Fibroblast of gingiva (primary cell): ENCODE data around the gene ACSM2B.
"Not testable (repeated sequence)": the region's sequence is repeated elsewhere in the genome, so short reads cannot be mapped to it uniquely, and the experiment has no call there.

Source experiments
- DNase-seq: peaks from one replicate; pipeline ENCODE4 v3.0.0-alpha.2; 2011; ENCODE audit warnings: low read depth

ACSM2B gene

DNA sequence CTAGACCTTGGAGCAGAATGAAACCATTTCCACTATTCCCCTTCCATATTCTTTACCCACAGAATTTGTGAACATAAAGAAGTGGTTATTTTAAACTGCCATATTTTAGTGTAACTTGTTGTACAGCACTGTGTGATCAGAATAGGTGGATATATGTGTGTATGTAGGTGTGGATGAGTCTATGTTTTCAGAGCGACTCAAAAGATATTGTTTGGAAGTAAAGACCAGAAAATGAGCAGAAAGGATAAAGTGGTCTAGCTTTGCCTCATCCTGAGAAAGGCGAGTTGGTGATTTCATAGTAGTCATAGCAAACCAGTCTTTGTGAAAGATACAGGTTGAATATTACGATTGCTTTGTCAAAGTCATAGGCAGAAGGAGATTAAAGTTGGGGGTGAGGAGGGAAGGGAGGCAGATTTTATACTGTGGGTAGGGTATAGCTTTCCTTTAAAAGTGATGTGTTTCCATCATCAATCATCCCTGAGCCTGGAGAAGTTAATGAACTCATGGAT lies 43.8 kb downstream of the ACSM2B start:
- DNase-seq: not testable (repeated sequence)

DNA sequence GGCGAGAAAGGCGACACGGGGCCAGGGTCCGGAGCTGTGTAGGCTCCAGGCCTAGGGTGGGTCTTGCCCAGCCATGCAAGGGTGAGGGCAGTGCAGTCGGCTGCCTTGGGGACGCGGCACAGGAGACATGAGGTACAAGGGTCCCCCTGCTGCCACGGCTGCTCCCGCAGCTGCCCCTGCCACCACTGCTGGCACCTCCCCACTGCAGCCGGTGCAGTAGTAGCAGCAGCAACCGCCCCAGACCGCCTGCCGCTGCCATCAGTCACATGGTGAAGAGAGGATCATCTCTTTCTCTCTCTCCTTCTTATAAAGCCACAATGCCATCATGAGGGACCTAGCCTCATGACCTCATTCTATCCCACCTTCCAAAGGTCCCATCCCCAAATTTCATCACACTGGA lies 44.4 kb downstream of the ACSM2B start:
- DNase-seq: not testable (repeated sequence)

DNA sequence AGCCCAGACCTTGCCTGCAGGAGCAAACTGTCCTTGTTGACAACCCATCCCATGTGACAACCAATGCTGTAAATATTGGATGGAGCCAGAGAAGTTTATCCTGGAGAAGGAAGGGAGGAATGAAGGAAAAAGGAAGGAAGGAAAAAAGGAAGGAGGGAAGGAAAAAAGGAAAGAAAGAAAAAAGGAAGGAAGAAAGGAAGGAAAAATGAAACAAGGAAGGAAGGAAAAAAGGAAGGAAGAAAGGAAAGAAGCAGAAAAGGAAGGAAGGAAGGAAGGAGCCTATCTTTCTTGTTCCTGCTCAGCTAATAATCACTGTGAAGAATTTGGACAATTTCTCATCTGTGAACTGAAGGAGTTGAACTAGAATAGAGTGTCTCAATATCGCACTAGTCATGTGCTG lies 56.1 kb downstream of the ACSM2B start:
- DNase-seq: no peak

DNA sequence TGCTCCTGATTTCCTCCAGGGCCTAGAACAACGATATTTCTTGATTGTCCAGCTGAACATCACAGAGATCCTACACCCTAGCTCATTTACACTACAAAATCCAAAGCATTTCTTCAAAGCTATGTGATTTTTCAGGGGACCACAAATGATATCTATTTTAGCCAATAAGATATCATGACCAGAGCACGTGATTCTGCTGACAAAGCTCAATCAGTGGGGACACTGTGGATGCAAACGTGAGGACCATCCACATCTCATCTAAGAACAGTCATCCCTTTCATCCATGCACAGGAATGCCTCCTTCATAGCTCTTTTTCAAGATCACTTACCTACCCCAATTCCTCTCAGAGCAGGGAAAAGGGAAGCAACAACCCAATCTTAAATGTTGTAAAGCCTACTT lies 56.9 kb downstream of the ACSM2B start:
- no peak for DNase-seq

DNA sequence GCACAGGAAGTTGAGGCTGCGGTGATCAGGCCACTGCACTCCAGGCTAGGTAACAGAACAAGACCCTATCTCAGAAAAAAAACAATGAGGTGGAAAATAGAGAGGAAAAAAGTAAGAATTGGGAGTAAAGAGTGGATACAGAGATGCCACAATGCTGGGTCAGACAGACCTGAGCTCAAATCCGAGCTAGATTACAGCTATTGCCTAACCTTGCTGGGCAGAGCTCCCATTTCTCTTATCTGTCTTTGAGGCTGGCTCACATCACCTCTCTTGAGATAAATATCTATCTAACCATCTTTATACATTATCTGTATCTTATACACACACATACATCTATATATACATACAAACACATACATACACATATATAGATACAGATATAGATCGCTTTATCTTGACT lies 59.0 kb downstream of the ACSM2B start:
- no peak for DNase-seq

DNA sequence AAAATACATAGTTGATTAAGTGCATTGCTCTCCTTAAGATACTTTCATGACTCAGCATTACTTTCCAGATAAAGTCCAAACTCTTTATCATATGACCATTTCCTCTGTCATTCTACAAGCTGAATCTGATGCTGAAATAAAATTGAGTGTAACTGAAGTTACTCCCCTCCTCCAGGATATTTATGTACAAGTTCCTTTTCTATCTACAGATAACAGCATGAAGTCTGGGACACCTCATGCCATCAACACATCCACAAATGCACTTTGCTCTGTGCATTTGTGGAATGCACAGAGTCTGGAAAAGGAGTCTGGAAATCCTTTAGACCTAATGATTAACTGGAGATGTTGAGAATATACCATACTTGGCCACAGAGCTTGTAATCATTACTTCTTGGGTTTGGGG lies 60.5 kb downstream of the ACSM2B start:
- DNase-seq: no peak

DNA sequence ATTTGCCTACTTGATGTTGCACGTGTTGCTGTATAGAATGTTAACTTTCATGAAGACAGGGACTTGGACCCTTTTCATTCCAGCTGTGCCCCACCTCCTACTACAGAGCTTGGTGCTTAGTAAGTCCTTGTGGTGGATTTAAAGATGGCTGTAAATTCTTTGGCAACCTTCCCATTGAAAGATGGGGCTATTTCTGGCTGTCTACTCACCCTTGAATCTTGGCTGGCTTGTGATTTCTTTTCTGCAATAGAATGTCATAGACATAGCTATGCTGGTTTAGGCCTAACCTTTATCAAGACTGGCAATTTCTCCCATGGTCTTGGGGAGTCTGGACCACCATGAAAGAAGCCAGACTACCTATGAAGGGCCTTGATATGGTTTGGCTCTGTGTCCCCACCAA lies 65.8 kb downstream of the ACSM2B start:
- DNase-seq: no peak

DNA sequence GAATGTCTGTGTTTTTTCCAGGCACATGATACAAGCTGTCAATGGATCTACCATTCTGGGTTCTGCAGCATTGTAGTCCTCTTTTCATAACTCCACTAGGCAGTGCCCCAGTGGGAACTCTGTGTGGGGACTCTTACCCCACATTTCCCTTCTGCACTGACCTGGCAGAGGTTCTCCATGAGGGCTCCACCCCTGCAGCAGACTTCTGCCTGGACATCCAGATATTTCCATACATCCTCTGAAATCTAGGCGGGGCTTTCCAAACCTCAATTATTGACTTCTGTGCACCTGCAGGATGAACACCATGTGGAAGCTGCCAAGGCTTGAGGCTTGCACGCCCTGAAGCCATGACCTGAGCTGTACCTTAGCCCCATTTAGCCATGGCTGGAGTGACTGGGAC lies 68.9 kb downstream of the ACSM2B start:
- DNase-seq: no peak

DNA sequence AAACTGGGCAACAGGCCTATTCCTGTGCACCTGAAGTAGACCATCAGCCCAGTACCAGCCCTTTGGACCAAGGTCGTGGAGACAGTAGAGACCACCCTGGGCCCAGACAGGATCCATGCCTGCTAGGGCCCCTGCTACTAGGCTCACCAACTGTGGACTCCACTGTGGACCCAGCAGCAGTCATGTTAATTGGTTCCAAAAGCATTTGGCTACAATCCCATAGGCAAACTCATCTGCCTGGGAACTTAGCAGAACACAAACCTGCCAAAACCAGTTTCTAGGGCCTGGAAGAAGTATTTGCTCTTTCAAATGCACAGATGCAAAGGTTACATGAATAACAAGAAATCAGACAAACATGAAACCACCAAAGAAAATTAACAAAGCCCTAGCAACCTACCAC lies 71.7 kb downstream of the ACSM2B start:
- no peak for DNase-seq

DNA sequence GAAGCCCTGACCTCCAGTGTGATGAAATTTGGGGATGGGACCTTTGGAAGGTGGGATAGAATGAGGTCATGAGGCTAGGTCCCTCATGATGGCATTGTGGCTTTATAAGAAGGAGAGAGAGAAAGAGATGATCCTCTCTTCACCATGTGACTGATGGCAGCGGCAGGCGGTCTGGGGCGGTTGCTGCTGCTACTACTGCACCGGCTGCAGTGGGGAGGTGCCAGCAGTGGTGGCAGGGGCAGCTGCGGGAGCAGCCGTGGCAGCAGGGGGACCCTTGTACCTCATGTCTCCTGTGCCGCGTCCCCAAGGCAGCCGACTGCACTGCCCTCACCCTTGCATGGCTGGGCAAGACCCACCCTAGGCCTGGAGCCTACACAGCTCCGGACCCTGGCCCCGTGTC lies 84.7 kb downstream of the ACSM2B start:
- not testable (repeated sequence) for DNase-seq

DNA sequence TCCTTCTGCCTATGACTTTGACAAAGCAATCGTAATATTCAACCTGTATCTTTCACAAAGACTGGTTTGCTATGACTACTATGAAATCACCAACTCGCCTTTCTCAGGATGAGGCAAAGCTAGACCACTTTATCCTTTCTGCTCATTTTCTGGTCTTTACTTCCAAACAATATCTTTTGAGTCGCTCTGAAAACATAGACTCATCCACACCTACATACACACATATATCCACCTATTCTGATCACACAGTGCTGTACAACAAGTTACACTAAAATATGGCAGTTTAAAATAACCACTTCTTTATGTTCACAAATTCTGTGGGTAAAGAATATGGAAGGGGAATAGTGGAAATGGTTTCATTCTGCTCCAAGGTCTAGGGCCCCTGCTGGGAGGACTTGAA lies 85.2 kb downstream of the ACSM2B start:
- not testable (repeated sequence) for DNase-seq
